Measurements from ENCODE around the gene CASP8AP2. TPM values are rescaled to one million over a fixed set of nuclear protein-coding genes. Genes with fewer than 3 reads are reported as not detected.

Gene CASP8AP2
- total and polyA plus RNA-seq, 9 of the 15 experiments (the other 6 are each of a cell fraction or from before 2014, with no cell fraction given): 10.6 to 30.0 (median 19.1) TPM

DNA sequence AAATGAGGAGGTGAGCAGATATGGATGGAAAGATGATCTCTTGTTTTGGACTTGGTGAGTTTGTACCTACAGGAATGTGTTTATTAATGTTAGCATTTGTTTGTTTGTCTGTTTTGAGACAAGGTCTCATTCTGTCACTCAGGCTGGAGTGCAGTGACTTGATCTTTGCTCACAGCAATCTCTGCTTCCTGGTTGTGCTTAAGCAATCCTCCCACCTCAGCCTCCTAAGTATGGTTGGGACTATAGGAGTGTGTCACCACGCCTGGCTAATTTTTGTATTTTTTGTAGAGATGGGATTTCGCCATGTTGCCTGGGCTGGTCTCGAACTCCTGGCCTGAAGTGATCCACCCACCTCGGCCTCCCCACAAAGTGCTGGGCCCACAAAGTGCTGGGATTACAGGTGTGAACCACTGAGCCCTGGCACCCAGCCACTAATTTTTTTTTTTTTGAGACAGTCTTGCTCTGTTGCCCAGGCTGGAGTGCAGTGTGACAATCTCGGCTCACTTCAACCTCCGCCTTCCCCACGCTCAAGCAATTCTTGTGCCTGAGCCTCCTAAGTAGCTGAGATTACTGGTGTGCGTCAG is 7.1 kb downstream of the CASP8AP2 start:
- Histone ChIP-seq H3K9ac (ENCODE audit: insufficient read depth in 1 of 2, low read depth in 2 of 2, low read length in 2 of 2) (no peak overlapping the region), H3K4me3 (no peak overlapping the region), H3K27me3 (ENCODE audit: control insufficient read depth in 2 of 2, insufficient read depth in 2 of 2, low read length in 2 of 2) (no peaks in the 10 kb centered on the region), H3K4me1 (replicated peaks in 1 of 2; ENCODE audit: control insufficient read depth in 2 of 2, insufficient read depth in 2 of 2, low read length in 2 of 2) (peaks cover 0 to 6% of the 10 kb centered on the region in 2 experiments; a peak in 1 of 5 replicates), H4K20me1 (replicated peaks; ENCODE audit: control insufficient read depth, insufficient read depth, low read length) (no peaks in the 10 kb centered on the region), H3K9me1 (ENCODE audit: control insufficient read depth, insufficient read depth, low read length) (no peaks in the 10 kb centered on the region), H3K27ac (ENCODE audit: extremely low read depth, low read depth, low read length) (no peak overlapping the region), H3K36me3 (ENCODE audit: control insufficient read depth, insufficient read depth, low read length) (peaks cover 62% of the 10 kb centered on the region), H2AFZ (ENCODE audit: low read depth, low read length) (no peak overlapping the region), H3K9me3 (replicated peaks; ENCODE audit: control insufficient read depth, insufficient read depth, low read depth, low read length) (no peaks in the 10 kb centered on the region), H3K79me2 (ENCODE audit: control insufficient read depth, insufficient read depth, low read length) (peaks cover 66% of the 10 kb centered on the region), H3K4me2 (ENCODE audit: insufficient read depth, low read length) (no peak overlapping the region)
- DNase-seq (ENCODE audit: extremely low read depth in 1 of 4, low spot score in 3 of 4) (no peak), FAIRE-seq (no peak), ATAC-seq (no peak)
- POLR2A ChIA-PET: interaction anchor here (1.3 kb wide), 1 partner anchor 17 kb away, joined by 4 read pairs; the partner anchor contains the start of gene MDN1
- TF ChIP-seq SUPT5H (IDR thresholded peaks at IDR 0.05) (peak; percentile 39; the same call in 1 of the 2 replicates), U2AF2 (optimal IDR thresholded peaks at IDR 0.05; ENCODE audit: low read depth, low read length) (no peak)
- CTCF ChIA-PET (ENCODE audit: low intra/inter-chr PET ratio): no interaction called here
- WGBS (ENCODE audit: insufficient coverage, low coverage, missing lambda C conversion rate): 94% methylated on average over 6 of the region's 8 CpGs
- intact Hi-C loops (cut with micrococcal nuclease): no loop called here
- BruUV-seq (replicated peaks): no TSS peak
- in situ Hi-C loops (cut with MboI): no loop called here

DNA sequence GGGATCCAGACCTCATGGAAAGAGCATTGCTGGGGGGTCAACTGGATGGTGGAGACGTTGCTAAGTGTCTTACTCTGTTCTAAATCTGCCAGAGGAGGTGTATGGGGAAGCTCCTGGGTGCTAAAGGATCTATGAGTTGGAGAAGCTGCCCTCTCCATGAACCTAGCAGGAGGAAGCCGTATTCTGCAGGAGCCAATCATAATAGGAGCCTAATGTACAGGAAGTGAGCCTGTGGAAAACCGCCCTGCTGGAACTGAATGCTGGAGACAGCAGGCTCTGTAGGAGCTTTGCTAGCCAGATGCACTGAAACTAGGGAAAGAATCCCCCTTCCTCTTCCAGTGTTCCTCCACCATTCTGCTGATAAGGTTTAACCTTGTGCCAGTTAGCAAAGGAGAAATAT is 10.9 kb downstream of the CASP8AP2 start:
- DNase-seq (ENCODE audit: extremely low read depth in 1 of 4, low spot score in 3 of 4) (peak in 2 of 4 experiments; percentile 11 to 25), ATAC-seq (peak; percentile 69), FAIRE-seq (no peak)
- in situ Hi-C loops (cut with MboI) (no loop called here), intact Hi-C loops (cut with micrococcal nuclease) (no loop called here)
- no peaks in the 10 kb centered on the region for H3K9me3 ChIP-seq (replicated peaks; ENCODE audit: control insufficient read depth, insufficient read depth, low read depth, low read length)
- H3K9me1 ChIP-seq (ENCODE audit: control insufficient read depth, insufficient read depth, low read length): no peaks in the 10 kb centered on the region
- H3K4me3 ChIP-seq: no peak overlapping the region
- no peaks in the 10 kb centered on the region for H4K20me1 ChIP-seq (replicated peaks; ENCODE audit: control insufficient read depth, insufficient read depth, low read length)
- no TSS peak for BruUV-seq (replicated peaks)
- POLR2A ChIA-PET: interaction anchor here (1.0 to 2.3 kb wide), 5 partner anchors 8 to 15 kb away, joined by 3 to 9 read pairs (median 4); partner anchors contain the start of gene CASP8AP2
- no peak overlapping the region for H3K9ac ChIP-seq (ENCODE audit: insufficient read depth in 1 of 2, low read depth in 2 of 2, low read length in 2 of 2)
- no peak overlapping the region for H3K4me2 ChIP-seq (ENCODE audit: insufficient read depth, low read length)
- no peak overlapping the region for H3K27ac ChIP-seq (ENCODE audit: extremely low read depth, low read depth, low read length)
- WGBS (ENCODE audit: insufficient coverage, low coverage, missing lambda C conversion rate): 50% methylated on average over 3 of the region's 3 CpGs
- H3K27me3 ChIP-seq (ENCODE audit: control insufficient read depth in 2 of 2, insufficient read depth in 2 of 2, low read length in 2 of 2): no peaks in the 10 kb centered on the region
- H2AFZ ChIP-seq (ENCODE audit: low read depth, low read length): no peak overlapping the region
- peaks cover 72% of the 10 kb centered on the region for H3K79me2 ChIP-seq (ENCODE audit: control insufficient read depth, insufficient read depth, low read length)
- H3K4me1 ChIP-seq (replicated peaks in 1 of 2; ENCODE audit: control insufficient read depth in 2 of 2, insufficient read depth in 2 of 2, low read length in 2 of 2): peaks cover 0 to 6% of the 10 kb centered on the region in 2 experiments; a peak in 1 of 5 replicates
- peaks cover 40% of the 10 kb centered on the region; the same call in 2 of the 3 replicates for H3K36me3 ChIP-seq (ENCODE audit: control insufficient read depth, insufficient read depth, low read length)
- CTCF ChIA-PET (ENCODE audit: low intra/inter-chr PET ratio): no interaction called here
- TF ChIP-seq TCF3 (CRISPR knock-in tag; IDR thresholded peaks at IDR 0.05) (no peak), JUND (IDR thresholded peaks at IDR 0.05; ENCODE audit: borderline replicate concordance, low read depth, low read length) (no peak), JUND (tag; IDR thresholded peaks at IDR 0.05; ENCODE audit: borderline replicate concordance, low read depth, low read length) (no peak), ATF1 (CRISPR knock-in tag; IDR thresholded peaks at IDR 0.05) (no peak), ATF1 (tag; IDR thresholded peaks at IDR 0.05) (no peak), PTRF (tag; IDR thresholded peaks at IDR 0.05) (no peak), MCM7 (IDR thresholded peaks at IDR 0.05) (no peak)
- TF ChIP-seq, protein P1, sequence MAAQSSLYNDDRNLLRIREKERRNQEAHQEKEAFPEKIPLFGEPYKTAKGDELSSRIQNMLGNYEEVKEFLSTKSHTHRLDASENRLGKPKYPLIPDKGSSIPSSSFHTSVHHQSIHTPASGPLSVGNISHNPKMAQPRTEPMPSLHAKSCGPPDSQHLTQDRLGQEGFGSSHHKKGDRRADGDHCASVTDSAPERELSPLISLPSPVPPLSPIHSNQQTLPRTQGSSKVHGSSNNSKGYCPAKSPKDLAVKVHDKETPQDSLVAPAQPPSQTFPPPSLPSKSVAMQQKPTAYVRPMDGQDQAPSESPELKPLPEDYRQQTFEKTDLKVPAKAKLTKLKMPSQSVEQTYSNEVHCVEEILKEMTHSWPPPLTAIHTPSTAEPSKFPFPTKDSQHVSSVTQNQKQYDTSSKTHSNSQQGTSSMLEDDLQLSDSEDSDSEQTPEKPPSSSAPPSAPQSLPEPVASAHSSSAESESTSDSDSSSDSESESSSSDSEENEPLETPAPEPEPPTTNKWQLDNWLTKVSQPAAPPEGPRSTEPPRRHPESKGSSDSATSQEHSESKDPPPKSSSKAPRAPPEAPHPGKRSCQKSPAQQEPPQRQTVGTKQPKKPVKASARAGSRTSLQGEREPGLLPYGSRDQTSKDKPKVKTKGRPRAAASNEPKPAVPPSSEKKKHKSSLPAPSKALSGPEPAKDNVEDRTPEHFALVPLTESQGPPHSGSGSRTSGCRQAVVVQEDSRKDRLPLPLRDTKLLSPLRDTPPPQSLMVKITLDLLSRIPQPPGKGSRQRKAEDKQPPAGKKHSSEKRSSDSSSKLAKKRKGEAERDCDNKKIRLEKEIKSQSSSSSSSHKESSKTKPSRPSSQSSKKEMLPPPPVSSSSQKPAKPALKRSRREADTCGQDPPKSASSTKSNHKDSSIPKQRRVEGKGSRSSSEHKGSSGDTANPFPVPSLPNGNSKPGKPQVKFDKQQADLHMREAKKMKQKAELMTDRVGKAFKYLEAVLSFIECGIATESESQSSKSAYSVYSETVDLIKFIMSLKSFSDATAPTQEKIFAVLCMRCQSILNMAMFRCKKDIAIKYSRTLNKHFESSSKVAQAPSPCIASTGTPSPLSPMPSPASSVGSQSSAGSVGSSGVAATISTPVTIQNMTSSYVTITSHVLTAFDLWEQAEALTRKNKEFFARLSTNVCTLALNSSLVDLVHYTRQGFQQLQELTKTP (IDR thresholded peaks at IDR 0.05; ENCODE audit: low read depth in 1 of 2, partially characterized antibody in 2 of 2): no peak
- TF ChIP-seq, protein P2, sequence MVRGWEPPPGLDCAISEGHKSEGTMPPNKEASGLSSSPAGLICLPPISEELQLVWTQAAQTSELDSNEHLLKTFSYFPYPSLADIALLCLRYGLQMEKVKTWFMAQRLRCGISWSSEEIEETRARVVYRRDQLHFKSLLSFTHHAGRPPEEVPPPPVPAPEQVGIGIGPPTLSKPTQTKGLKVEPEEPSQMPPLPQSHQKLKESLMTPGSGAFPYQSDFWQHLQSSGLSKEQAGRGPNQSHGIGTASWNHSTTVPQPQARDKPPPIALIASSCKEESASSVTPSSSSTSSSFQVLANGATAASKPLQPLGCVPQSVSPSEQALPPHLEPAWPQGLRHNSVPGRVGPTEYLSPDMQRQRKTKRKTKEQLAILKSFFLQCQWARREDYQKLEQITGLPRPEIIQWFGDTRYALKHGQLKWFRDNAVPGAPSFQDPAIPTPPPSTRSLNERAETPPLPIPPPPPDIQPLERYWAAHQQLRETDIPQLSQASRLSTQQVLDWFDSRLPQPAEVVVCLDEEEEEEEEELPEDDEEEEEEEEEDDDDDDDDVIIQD (CRISPR knock-in tag; IDR thresholded peaks at IDR 0.05): no peak

Data from K562 (cell line).